BJ (cell line): ENCODE measurements around the gene XRCC6. TPM values are rescaled to one million over a fixed set of nuclear protein-coding genes. Genes with fewer than 3 reads are reported as not detected.
A peak's percentile ranks its signal among the peaks of the same experiment; 100 is the strongest.
"Not testable (repeated sequence)": the region's sequence is repeated elsewhere in the genome, so short reads cannot be mapped to it uniquely, and the experiment has no call there.

Experiments
- CTCF ChIA-PET: fragments of 350-600 bp; formaldehyde crosslinking; extraction: SDS; loops from one replicate; lab custom pipeline; 2021; ENCODE audit warnings: antibody characterized with exemption, inconsistent platforms; lab: Yijun Ruan, JAX
- POLR2A ChIA-PET: fragments of 300-600 bp; sonication (Branson Sonifier 250); formaldehyde crosslinking; extraction: SDS; loops from one replicate; lab custom pipeline; 2021; ENCODE audit warnings: antibody characterized with exemption; lab: Charles Lee
- DNase-seq: peaks from one replicate; pipeline ENCODE4 v3.0.0-alpha.2; 2011; ENCODE audit warnings: low read depth
- H3K27me3 ChIP-seq: 2 replicates; pipeline ENCODE4 v1.6.0; 2011; ENCODE audit warnings: low read length; ENCODE audit not compliant: control insufficient read depth, insufficient read depth
- H3K36me3 ChIP-seq: 2 replicates; pipeline ENCODE4 v1.5.1; 2011; ENCODE audit warnings: low read length; ENCODE audit not compliant: control insufficient read depth, insufficient read depth
- H3K4me3 ChIP-seq: 2 replicates; pipeline ENCODE4 v1.5.1; 2011; ENCODE audit warnings: low read depth, mild to moderate bottlenecking, control low read depth, low read length
- CTCF ChIP-seq: IDR thresholded peaks from 2 replicates; pipeline ENCODE4 v1.5.1; 2011; ENCODE audit warnings: low read depth, mild to moderate bottlenecking, control low read depth, inconsistent platforms, low read length, moderate library complexity; ENCODE audit not compliant: insufficient read depth
- polyA plus RNA-seq: library from polyadenylated mRNA; depleted of rRNA; stranded (reverse); fragments of >200 nt; gene quantifications from 2 replicates; pipeline ENCODE4 v1.2.3, GENCODE V29; 2011

Gene XRCC6
- polyA plus RNA-seq, 1 experiment, result 105 TPM

- POLR2A ChIA-PET, result interaction anchor here (0.6 kb wide), 1 partner anchor 333 kb away, joined by 5 read pairs; no protein-coding TSS in a partner anchor
- DNase-seq, result no peak
- CTCF ChIA-PET, result interaction anchor here (1.0 to 1.1 kb wide), 2 partner anchors 17 to 78 kb away, joined by 3 read pairs; partner anchors contain the start of gene POLR3H
- Histone ChIP-seq H3K4me3 (peak overlapping the region; percentile 93), H3K27me3 (no peaks in the 10 kb centered on the region), H3K36me3 (peaks cover 5% of the 10 kb centered on the region)
- no peak for TF ChIP-seq CTCF
Observed at GRCh38 chr22:41621911-41622179, 750 bp downstream of the XRCC6 start.

DNA sequence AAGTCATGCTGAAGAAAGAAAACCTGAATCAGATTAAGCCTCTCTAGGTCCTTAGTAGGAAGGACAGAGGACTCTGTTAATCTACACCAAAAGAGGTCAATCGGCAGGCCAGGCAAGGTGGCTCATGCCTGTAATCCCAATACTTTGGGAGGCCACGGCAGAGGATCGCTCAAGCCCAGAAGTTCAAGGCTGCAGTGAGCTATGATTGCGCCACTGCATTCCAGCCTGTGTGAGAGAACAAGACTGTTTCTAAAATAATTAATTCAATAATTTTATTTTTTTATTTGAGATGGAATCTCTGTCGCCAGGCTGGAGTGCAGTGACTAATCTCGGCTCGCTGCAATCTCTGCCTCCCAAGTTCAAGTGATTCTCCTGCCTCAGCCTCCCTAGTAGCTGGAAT, 4.5 kb downstream of the XRCC6 start:
- ChIA-PET POLR2A (no interaction called here), CTCF (no interaction called here)
- H3K36me3 ChIP-seq, result peaks cover 17% of the 10 kb centered on the region

DNA sequence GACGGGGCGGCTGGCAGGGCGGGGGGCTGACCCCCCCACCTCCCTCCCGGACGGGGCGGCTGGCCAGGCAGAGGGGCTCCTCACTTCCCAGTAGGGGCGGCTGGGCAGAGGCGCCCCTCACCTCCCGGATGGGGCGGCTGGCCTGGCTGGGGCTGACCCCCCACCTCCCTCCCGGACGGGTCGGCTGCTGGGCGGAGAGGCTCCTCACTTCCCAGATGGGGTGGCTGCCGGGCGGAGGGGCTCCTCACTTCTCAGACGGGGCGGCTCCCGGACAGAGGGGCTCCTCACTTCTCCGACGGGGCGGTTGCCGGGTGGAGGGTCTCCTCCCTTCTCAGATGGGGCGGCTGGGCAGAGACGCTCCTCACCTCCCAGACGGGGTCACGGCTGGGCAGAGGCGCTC, 10.0 kb downstream of the XRCC6 start:
- H3K27me3 ChIP-seq, POLR2A ChIA-PET, H3K4me3 ChIP-seq, CTCF ChIA-PET, DNase-seq: not testable (repeated sequence)
- H3K36me3 ChIP-seq, result peaks cover 13% of the 10 kb centered on the region

More for the DNA sequence above, 4.5 kb downstream of the XRCC6 start:
- H3K27me3 ChIP-seq, result no peaks in the 10 kb centered on the region
- no peak for DNase-seq
- no peak for TF ChIP-seq CTCF
- H3K4me3 ChIP-seq, result no peak overlapping the region

GRCh38 chr22:41631615-41632014, 10.5 kb downstream of the XRCC6 start:
- CTCF ChIA-PET, H3K27me3 ChIP-seq, DNase-seq, POLR2A ChIA-PET, H3K4me3 ChIP-seq: not testable (repeated sequence)
- H3K36me3 ChIP-seq, result peaks cover 13% of the 10 kb centered on the region

DNA sequence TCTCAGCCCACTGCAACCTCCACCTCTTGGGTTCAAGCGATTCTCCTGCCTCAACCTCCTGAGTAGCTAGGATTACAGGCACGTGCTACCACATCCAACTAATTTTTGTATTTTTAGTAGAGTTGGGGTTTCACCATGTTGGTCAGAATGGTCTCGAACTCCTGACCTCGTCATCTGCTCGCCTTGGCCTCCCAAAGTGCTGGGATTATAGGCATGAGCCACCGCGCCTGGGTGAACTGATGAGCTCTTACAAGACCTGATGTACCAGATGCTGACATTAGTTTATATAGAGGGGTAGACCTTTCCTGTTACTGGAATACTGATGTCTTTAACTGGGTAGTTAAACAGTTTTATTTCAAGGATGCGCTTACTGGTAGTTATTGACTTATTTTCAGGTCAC, 13.5 kb downstream of the XRCC6 start:
- CTCF ChIA-PET, POLR2A ChIA-PET, H3K27me3 ChIP-seq, H3K4me3 ChIP-seq, DNase-seq: not testable (repeated sequence)
- H3K36me3 ChIP-seq, result peaks cover 13% of the 10 kb centered on the region

DNA sequence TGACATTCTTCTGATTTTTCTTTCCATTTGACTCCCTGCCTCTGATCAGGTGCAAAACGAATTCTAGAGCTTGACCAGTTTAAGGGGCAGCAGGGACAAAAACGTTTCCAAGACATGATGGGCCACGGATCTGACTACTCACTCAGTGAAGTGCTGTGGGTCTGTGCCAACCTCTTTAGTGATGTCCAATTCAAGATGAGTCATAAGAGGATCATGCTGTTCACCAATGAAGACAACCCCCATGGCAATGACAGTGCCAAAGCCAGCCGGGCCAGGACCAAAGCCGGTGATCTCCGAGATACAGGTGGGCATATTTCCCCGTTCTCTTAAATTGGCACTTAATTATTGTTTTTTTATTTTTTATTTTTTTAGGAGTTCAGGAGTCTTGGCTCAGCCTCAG, 15.4 kb downstream of the XRCC6 start:
- no peak for DNase-seq
- Histone ChIP-seq H3K36me3 (peaks cover 13% of the 10 kb centered on the region), H3K27me3 (no peaks in the 10 kb centered on the region), H3K4me3 (no peak overlapping the region)
- POLR2A ChIA-PET, result no interaction called here
- TF ChIP-seq CTCF, result no peak
- CTCF ChIA-PET, result interaction anchor here (0.8 to 1.6 kb wide), 4 partner anchors 12 to 304 kb away, joined by 3 to 4 read pairs (median 3); no protein-coding TSS in a partner anchor

GRCh38 chr22:41637623-41638022, 16.5 kb downstream of the XRCC6 start:
- DNase-seq, POLR2A ChIA-PET, H3K27me3 ChIP-seq, H3K4me3 ChIP-seq: not testable (repeated sequence)
- CTCF ChIA-PET, result interaction anchor here (0.6 to 1.1 kb wide), 2 partner anchors 220 to 303 kb away, joined by 3 read pairs; no protein-coding TSS in a partner anchor
- H3K36me3 ChIP-seq, result peaks cover 13% of the 10 kb centered on the region
